IPS-18c (cell line): ENCODE data around the gene ATP6V1G3.
"Not testable (repeated sequence)": the region's sequence is repeated elsewhere in the genome, so short reads cannot be mapped to it uniquely, and the experiment has no call there.

Experiments used
- H3K4me3 ChIP-seq: 2 replicates; pipeline ENCODE4 v1.7.0; 2013; ENCODE audit warnings: low read depth, mild to moderate bottlenecking, low read length, moderate library complexity; ENCODE audit not compliant: insufficient read depth
- H3K9me3 ChIP-seq: one replicate; pipeline ENCODE4 v1.6.1; 2013; ENCODE audit warnings: mild to moderate bottlenecking, low read length, moderate library complexity; ENCODE audit not compliant: control insufficient read depth, insufficient read depth

ATP6V1G3 gene

GRCh38 chr1:198540580-198540979 lies at the start of gene ATP6V1G3:
Gene ATP6V1G3, minus strand, starts transcription at chr1:198540680. Its CDS starts 30 bp downstream, at chr1:198540650.
- Histone ChIP-seq H3K9me3 (no peaks in the 10 kb centered on the region), H3K4me3 (no peak within 1 kb of the TSS)

DNA sequence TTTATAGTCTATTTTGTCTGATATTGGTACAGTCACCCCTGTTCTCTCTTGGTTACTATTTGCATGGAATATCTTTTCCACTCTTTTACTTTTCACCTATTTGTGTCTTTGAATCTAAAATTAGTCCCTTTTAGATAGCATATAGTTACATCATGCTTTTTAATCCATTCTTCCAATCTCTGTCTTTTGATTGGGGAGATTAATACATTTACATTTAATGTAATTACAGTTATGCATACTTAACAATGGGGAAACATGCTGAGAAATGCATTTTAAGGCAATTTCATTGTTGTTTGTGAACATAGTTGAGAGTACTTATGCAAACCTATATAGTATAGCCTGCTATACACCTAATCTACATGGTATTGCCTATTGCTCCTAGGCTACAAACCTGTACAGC lies 48.4 kb upstream of the ATP6V1G3 start:
- H3K4me3 ChIP-seq = no peak overlapping the region
- peaks cover 2% of the 10 kb centered on the region for H3K9me3 ChIP-seq

DNA sequence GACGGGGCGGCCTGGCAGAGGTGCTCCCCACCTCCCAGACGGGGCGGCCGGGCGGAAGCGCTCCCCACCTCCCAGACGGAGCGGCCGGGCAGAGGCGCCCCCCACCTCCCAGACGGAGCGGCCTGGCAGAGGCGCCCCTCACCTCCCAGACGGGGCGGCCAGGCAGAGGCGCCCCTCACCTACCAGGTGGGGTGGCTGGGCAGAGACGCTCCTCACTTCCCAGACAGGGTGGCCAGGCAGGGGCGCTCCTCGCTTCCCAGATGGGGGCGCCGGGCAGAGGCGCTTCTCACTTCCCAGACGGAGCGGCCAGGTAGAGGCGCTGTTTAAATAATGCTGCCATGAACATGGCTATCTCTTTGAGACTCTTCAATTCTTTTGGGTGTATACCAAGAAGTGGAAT lies 43.7 kb upstream of the ATP6V1G3 start:
- peaks cover 2% of the 10 kb centered on the region for H3K9me3 ChIP-seq

DNA sequence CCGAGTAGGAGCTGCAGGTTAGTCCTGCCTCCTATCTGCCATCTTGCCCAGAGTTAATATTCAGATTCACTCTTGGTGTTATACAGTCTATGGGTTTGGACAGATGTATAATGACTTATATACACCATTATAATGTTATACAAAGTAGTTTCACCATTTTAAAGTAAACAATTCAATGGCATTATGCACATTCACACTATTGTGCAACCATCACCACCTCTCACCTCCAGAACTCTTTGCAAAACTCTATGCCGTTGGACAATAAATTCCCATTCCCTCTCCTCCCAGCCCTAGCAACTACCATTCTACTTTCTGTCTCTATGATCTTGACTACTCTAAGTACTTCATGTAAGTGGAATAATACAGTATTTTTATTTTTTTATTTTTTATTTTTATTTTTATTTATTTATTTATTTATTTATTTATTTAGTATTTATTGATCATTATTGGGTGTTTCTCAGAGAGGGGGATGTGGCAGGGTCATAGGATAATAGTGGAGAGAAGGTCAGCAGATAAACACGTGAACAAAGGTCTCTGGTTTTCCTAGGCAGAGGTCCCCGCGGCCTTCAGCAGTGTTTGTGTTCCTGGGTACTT lies 42.8 kb upstream of the ATP6V1G3 start:
- not testable (repeated sequence) for H3K4me3 ChIP-seq, H3K9me3 ChIP-seq

More for the DNA sequence above, 43.7 kb upstream of the ATP6V1G3 start:
- H3K4me3 ChIP-seq = no peak overlapping the region

- no peaks in the 10 kb centered on the region for H3K9me3 ChIP-seq
- H3K4me3 ChIP-seq = no peak overlapping the region
Measured at GRCh38 chr1:198577444-198577843, 37.0 kb upstream of the ATP6V1G3 start.

DNA sequence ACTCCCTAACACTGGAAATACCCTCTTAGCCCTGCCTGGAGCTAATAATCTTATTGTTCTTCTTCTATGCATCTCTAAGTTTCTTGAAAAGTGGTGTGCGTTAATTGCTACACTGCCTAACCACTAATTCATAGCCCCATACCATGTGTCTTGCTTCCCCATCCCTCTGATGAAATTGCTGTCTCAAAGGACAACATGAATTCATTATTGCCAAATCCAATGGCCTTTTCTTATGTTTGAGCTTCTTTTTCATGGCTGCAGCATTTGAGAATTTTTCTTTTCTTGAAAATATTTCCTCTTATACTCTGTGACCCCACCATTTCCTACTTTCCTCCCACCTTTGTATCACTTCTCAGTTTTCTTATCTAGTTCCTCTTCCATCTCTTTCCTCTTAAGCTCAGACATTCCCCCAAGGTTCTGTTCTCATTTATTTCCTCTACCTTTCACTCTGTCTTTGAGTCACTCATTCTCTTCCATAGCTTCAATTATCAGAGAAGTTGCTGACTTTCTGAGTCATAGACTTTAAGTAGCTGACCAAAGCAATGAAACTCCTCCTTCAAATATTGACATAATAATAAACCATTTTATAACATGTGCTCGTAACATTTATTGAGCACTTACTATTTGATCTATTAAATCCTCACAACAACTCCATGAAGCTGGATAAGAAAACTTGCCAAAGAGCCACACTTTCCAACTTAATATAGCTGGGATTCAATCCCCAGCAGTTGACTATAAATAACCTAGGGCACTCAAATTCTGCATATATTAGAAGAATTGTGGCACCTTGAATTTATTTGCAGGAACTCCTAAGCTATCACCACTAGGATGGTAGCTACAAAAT lies 35.5 kb upstream of the ATP6V1G3 start:
- no peak overlapping the region for H3K4me3 ChIP-seq
- no peaks in the 10 kb centered on the region for H3K9me3 ChIP-seq

GRCh38 chr1:198575292-198575691 lies 34.8 kb upstream of the ATP6V1G3 start:
- Histone ChIP-seq H3K4me3 (no peak overlapping the region), H3K9me3 (no peaks in the 10 kb centered on the region)

GRCh38 chr1:198574325-198574724 lies 33.8 kb upstream of the ATP6V1G3 start:
- Histone ChIP-seq H3K9me3 (no peaks in the 10 kb centered on the region), H3K4me3 (no peak overlapping the region)

GRCh38 chr1:198564716-198565115 lies 24.2 kb upstream of the ATP6V1G3 start:
- no peaks in the 10 kb centered on the region for H3K9me3 ChIP-seq
- no peak overlapping the region for H3K4me3 ChIP-seq

DNA sequence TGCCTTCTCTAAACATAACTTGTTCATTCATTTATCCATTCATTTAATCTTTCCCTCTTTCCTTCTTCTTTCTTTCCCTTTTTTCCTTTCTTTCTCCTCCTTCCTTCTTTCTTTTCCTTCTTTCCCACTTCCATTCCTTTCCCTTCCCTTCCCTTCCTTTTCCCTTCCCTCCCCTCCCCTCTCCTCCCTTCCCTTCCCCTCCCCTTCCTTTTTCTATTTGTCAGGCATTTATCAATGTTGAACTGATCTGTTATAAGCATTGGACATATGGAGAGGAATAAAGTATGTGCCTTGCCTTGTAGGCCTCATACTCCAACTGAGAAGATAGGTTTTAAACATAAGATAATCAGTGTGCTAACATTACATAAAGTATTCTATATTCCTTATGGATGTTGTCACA lies 23.7 kb upstream of the ATP6V1G3 start:
- Histone ChIP-seq H3K4me3 (no peak overlapping the region), H3K9me3 (no peaks in the 10 kb centered on the region)

DNA sequence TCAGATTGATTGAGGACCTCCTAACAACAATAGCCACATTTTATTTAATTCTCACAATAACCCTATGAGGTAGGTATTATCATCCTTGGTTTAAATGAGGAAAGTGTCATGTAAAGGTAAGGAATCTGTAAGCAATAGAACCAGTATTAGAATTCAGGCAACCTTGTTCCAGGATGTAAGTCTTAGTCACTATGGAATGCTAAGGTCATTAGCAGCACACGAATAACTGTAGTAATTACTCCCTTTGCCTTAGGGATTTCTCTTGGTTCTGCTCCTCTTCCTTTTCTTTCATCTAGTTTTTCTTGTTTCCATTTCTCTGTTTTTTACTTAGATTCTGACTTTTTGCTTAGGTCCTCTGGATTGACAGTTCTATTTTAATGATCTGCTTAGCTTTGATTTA lies 23.1 kb upstream of the ATP6V1G3 start:
- Histone ChIP-seq H3K4me3 (no peak overlapping the region), H3K9me3 (no peaks in the 10 kb centered on the region)

DNA sequence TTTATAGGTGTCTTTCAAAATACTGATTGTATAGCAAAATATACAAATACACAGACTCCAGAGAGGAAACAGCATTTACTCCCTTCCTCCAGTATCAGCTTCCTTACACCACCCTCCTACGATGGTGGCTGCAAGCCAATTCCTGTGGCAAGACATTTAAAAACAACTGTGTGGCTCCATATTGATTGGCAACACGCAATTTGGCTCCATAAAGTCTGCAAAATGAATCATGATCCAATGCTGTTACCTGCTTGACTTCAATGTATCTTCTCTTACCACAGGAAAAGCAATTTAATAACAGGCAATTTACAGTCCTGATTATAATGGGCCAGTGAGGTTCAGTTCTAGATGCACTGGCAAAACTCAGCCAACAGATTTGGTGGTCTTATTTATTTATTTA lies 19.7 kb upstream of the ATP6V1G3 start:
- no peaks in the 10 kb centered on the region for H3K9me3 ChIP-seq
- no peak overlapping the region for H3K4me3 ChIP-seq

DNA sequence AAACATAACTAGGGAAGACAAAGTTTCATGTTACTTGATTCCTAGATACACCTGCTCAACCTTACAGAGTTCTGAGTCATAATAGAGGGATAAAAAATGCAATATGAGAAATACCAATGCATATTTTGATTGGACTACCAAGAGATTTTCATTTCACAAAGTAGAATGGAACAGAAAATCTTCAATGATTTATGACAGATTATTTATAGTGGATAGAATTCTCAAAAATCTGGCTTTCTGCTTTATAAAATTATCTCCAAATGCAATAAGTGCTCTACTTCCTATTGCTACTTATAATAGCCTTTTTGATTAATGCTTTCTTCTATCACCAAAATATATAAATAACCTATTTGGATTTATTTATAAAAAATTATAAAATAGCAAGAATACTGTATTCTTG lies 18.9 kb upstream of the ATP6V1G3 start:
- no peaks in the 10 kb centered on the region for H3K9me3 ChIP-seq
- no peak overlapping the region for H3K4me3 ChIP-seq

- H3K9me3 ChIP-seq = no peaks in the 10 kb centered on the region
- no peak overlapping the region for H3K4me3 ChIP-seq
Measured at GRCh38 chr1:198558402-198558801, 17.9 kb upstream of the ATP6V1G3 start.

DNA sequence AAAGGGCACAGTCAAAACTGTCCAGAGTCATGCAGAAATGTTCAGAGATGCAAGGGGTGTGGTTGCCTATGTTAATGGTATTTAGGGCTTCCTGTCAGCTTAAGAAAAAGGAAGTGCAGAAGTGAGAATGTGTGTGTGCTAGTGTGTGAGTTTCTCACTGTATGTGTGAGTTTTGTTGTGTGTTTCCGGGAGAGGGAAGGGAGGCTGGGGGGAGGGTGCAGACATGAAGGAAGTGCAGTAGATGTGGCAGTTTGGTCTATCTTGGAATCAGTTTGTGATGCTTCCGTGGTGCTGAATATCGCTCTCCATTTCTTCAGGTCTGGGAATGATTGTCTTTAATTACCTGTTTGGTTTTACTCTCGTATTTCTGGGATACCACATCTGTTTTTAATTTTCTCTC lies 16.5 kb upstream of the ATP6V1G3 start:
- Histone ChIP-seq H3K4me3 (no peak overlapping the region), H3K9me3 (no peaks in the 10 kb centered on the region)

- H3K4me3 ChIP-seq = no peak overlapping the region
- H3K9me3 ChIP-seq = no peaks in the 10 kb centered on the region
Measured at GRCh38 chr1:198552668-198553416, 12.4 kb upstream of the ATP6V1G3 start.

- Histone ChIP-seq H3K4me3 (no peak overlapping the region), H3K9me3 (no peaks in the 10 kb centered on the region)
Measured at GRCh38 chr1:198550941-198551524, 10.6 kb upstream of the ATP6V1G3 start.

- Histone ChIP-seq H3K4me3 (no peak overlapping the region), H3K9me3 (no peaks in the 10 kb centered on the region)
Measured at GRCh38 chr1:198549866-198550265, 9.4 kb upstream of the ATP6V1G3 start.
